Activated CD4-positive, alpha-beta memory T cell treated with anti-CD3 and anti-CD28 coated beads for 36 hours (primary cell): Measurements from ENCODE around the gene SEPTIN1. TPM values are rescaled to one million over a fixed set of nuclear protein-coding genes. Genes with fewer than 3 reads are reported as not detected.
A peak's percentile ranks its signal among the peaks of the same experiment; 100 is the strongest.

Source experiments
- CTCF ChIA-PET: fragments of 350-600 bp; sonication (Branson Sonifier 250); formaldehyde crosslinking; loops from one replicate; lab custom pipeline; 2021; ENCODE audit warnings: antibody characterized with exemption, inconsistent platforms; lab: Charles Lee
- POLR2A ChIA-PET: fragments of 350-600 bp; sonication (Branson Sonifier 250); formaldehyde crosslinking; loops from one replicate; lab custom pipeline; 2021; ENCODE audit warnings: antibody characterized with exemption; lab: Charles Lee
- DNase-seq: peaks from one replicate; pipeline ENCODE4 v3.0.0-alpha.2; 2020
- H3K27ac Mint-ChIP-seq: one replicate; pipeline ENCODE4 v1.8.0; 2021; ENCODE audit warnings: mixed read lengths
- H3K27me3 Mint-ChIP-seq: one replicate; pipeline ENCODE4 v1.8.0; 2021; ENCODE audit warnings: mixed read lengths
- H3K36me3 Mint-ChIP-seq: one replicate; pipeline ENCODE4 v1.8.0; 2021; ENCODE audit warnings: mixed read lengths
- H3K4me1 Mint-ChIP-seq: one replicate; pipeline ENCODE4 v1.8.0; 2021; ENCODE audit warnings: low read depth, mixed read lengths
- H3K4me3 Mint-ChIP-seq: one replicate; pipeline ENCODE4 v1.8.0; 2021; ENCODE audit warnings: mild to moderate bottlenecking, mixed read lengths
- H3K9me3 Mint-ChIP-seq: one replicate; pipeline ENCODE4 v1.8.0; 2021; ENCODE audit warnings: mixed read lengths
- intact Hi-C: fragments of 100-400 bp; cut with micrococcal nuclease; formaldehyde crosslinking; loops from one replicate; pipeline ENCODE4 v1.15.1; 2023
- total RNA-seq, 2 experiments: library from RNA; stranded (reverse); gene quantifications; one replicate each; pipeline ENCODE4 v1.2.3, GENCODE V29; 2021

The SEPTIN1 gene
- total RNA-seq, 2 experiments from 2014 or later, result 199 to 202 TPM

- no peak overlapping the region for H3K4me3 Mint-ChIP-seq
- ChIA-PET POLR2A (interaction anchor here (0.6 kb wide), 1 partner anchor 568 kb away, joined by 3 read pairs; no protein-coding TSS in a partner anchor), CTCF (interaction anchor here (1.5 kb wide), 1 partner anchor 52 kb away, joined by 6 read pairs; no protein-coding TSS in a partner anchor)
- peaks cover 33% of the 10 kb centered on the region for H3K4me1 Mint-ChIP-seq
- H3K27ac Mint-ChIP-seq, result peak overlapping the region; percentile 14
- intact Hi-C loops, result no loop called here
- H3K27me3 Mint-ChIP-seq, result no peaks in the 10 kb centered on the region
- H3K36me3 Mint-ChIP-seq, result peaks cover 41% of the 10 kb centered on the region
- no peaks in the 10 kb centered on the region for H3K9me3 Mint-ChIP-seq
- DNase-seq, result no peak
Measured at GRCh38 chr16:30357085-30357714, 25.2 kb downstream of the SEPTIN1 start.

DNA sequence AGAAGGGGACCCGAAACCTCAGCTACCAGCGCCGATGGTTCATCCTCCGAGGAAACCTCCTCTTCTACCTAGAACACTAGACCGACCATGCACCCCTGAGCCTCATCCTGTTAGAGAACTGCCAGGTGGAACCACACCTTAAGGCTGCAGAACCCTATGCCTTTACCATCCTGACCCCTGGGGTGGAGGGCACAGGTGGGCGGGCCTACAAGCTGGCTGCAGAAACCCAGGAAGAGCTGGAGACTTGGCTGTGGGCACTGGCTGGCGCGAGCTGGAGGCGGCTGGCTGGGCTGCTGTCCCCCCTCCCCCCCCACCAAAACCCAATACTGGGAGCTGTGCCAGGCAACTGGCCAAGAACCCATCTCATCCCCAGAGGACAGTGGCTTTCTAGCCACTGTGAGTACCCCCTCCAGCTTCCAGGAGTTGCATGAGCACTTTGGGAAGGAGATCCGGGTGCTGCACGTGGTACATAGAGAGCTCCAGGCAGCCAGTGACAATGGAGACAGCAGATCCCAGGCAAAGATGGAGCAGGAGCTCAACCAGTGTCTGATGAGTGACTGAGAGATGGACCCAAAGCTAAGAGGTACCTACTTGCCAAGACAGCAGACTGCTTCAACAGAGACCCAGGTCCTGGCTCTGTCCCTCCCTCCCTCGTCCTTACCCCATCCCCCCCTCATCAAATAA, 25.8 kb downstream of the SEPTIN1 start:
- intact Hi-C loops, result no loop called here
- Mint-ChIP-seq H3K4me1 (peaks cover 35% of the 10 kb centered on the region), H3K36me3 (peaks cover 44% of the 10 kb centered on the region), H3K27me3 (no peaks in the 10 kb centered on the region), H3K9me3 (no peaks in the 10 kb centered on the region), H3K27ac (peak overlapping the region; percentile 95), H3K4me3 (peak overlapping the region; percentile 94)
- peak; percentile 31 for DNase-seq
- CTCF ChIA-PET, result interaction anchor here (0.9 to 1.5 kb wide), 3 partner anchors 53 to 244 kb away, joined by 3 to 6 read pairs (median 4); partner anchors contain the start of genes DCTPP1 and GDPD3
- POLR2A ChIA-PET, result interaction anchor here (0.6 to 1.0 kb wide), 3 partner anchors 8 to 567 kb away, joined by 3 read pairs; no protein-coding TSS in a partner anchor

DNA sequence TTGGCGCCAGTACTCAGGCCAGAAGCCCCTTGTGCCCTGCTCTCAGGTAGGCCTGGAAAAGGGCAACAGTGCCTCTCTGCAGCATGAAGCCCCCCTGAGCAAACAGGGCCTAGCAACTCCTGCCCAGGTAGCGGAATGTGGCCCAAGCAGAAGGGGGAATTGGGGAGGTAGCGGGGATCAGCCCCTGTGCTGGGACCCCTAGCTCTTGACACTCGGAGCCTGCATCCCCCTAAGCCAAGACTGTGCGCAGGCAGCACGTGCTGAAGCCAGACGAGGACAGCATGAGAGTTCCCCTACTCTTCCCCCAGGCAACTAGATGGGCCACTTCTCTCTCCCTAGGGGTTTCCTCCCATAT, 26.4 kb downstream of the SEPTIN1 start:
- peaks cover 39% of the 10 kb centered on the region for H3K4me1 Mint-ChIP-seq
- H3K4me3 Mint-ChIP-seq, result peak overlapping the region; percentile 94
- ChIA-PET POLR2A (interaction anchor here (0.6 to 1.0 kb wide), 2 partner anchors 8 to 20 kb away, joined by 3 read pairs; no protein-coding TSS in a partner anchor), CTCF (interaction anchor here (0.9 to 1.5 kb wide), 3 partner anchors 54 to 243 kb away, joined by 3 to 6 read pairs (median 4); partner anchors contain the start of genes DCTPP1 and GDPD3)
- no peak for DNase-seq
- intact Hi-C loops, result loop anchor here (1.0 to 2.0 kb wide), 2 partner anchors 14 to 53 kb away; partner anchors contain the start of gene TBC1D10B
- no peaks in the 10 kb centered on the region for H3K9me3 Mint-ChIP-seq
- no peaks in the 10 kb centered on the region for H3K27me3 Mint-ChIP-seq
- peak overlapping the region; percentile 95 for H3K27ac Mint-ChIP-seq
- H3K36me3 Mint-ChIP-seq, result peaks cover 49% of the 10 kb centered on the region

GRCh38 chr16:30355144-30355953, 27.0 kb downstream of the SEPTIN1 start, which contains the start of gene CD2BP2:
TSS of gene CD2BP2 (minus strand) at chr16:30355308. CDS start at chr16:30354681, 627 bp downstream.
- peaks cover 45% of the 10 kb centered on the region for H3K4me1 Mint-ChIP-seq
- DNase-seq, result peak; percentile 94
- intact Hi-C loops, result loop anchor here (1.0 to 2.0 kb wide), 2 partner anchors 15 to 53 kb away; partner anchors contain the start of gene TBC1D10B
- H3K27ac Mint-ChIP-seq, result peak within 1 kb of the TSS; percentile 95
- POLR2A ChIA-PET, result interaction anchor here (1.5 to 1.7 kb wide), 4 partner anchors 15 to 63 kb away, joined by 4 to 6 read pairs (median 4); partner anchors contain the start of genes SEPTIN1 and TBC1D10B
- H3K9me3 Mint-ChIP-seq, result no peaks in the 10 kb centered on the region
- peak within 1 kb of the TSS; percentile 94 for H3K4me3 Mint-ChIP-seq
- H3K27me3 Mint-ChIP-seq, result no peaks in the 10 kb centered on the region
- CTCF ChIA-PET, result interaction anchor here (0.6 to 2.3 kb wide), 5 partner anchors 16 to 261 kb away, joined by 3 to 10 read pairs (median 4); partner anchors contain the start of genes DCTPP1 and TBC1D10B
- peaks cover 54% of the 10 kb centered on the region for H3K36me3 Mint-ChIP-seq

GRCh38 chr16:30354423-30355143, 27.8 kb downstream of the SEPTIN1 start:
- peaks cover 55% of the 10 kb centered on the region for H3K36me3 Mint-ChIP-seq
- CTCF ChIA-PET, result interaction anchor here (0.6 to 2.3 kb wide), 5 partner anchors 16 to 262 kb away, joined by 3 to 10 read pairs (median 4); partner anchors contain the start of genes TBC1D10B and ZNF771
- no peaks in the 10 kb centered on the region for H3K9me3 Mint-ChIP-seq
- H3K27me3 Mint-ChIP-seq, result no peaks in the 10 kb centered on the region
- no peak for DNase-seq
- H3K4me1 Mint-ChIP-seq, result peaks cover 51% of the 10 kb centered on the region
- peak overlapping the region; percentile 94 for H3K4me3 Mint-ChIP-seq
- intact Hi-C loops, result loop anchor here (1.0 to 2.0 kb wide), 2 partner anchors 16 to 54 kb away; partner anchors contain the start of gene TBC1D10B
- peak overlapping the region; percentile 95 for H3K27ac Mint-ChIP-seq
- POLR2A ChIA-PET, result interaction anchor here (0.9 to 1.7 kb wide), 6 partner anchors 14 to 63 kb away, joined by 3 to 6 read pairs (median 4); partner anchors contain the start of genes SEPTIN1 and TBC1D10B

DNA sequence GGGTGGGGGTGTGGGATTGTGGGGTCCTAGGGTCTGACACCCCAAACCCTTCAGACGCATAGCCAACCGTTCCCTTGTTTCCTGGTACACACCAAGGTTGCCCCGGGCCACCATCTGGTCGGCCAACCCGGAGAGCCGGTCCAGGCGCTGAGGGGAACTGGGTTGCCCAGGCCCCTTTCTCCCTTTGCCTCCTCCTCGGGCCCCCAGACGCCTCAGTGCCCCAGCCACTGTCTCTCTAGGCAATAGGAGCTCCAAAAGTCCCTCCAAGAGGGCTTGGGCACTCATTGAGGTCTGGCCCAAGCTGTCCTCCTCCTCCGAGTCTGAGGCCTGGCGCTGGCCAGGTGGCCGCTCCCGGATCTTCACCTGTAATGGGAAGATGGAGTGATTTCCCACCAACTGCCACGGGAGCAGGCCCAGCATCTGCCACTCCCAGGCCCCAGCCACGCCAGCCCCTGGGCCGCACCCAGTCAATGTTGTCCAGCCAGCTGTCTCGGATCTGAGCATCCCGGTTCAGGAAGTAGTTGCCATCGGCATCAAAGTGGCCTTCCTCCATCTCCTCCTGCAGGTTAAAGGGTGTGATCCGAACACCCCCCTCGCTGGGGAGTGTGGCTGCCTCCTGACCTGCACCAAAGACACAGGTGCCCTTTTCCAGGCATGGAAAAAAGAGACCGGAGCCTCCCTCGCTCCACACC, 28.8 kb downstream of the SEPTIN1 start:
- peaks cover 53% of the 10 kb centered on the region for H3K4me1 Mint-ChIP-seq
- H3K36me3 Mint-ChIP-seq, result peaks cover 54% of the 10 kb centered on the region
- peak overlapping the region; percentile 95 for H3K27ac Mint-ChIP-seq
- no peaks in the 10 kb centered on the region for H3K9me3 Mint-ChIP-seq
- ChIA-PET CTCF (interaction anchor here (0.7 to 2.3 kb wide), 5 partner anchors 17 to 263 kb away, joined by 3 to 10 read pairs (median 4); partner anchors contain the start of genes TBC1D10B and ZNF771), POLR2A (interaction anchor here (1.2 to 1.7 kb wide), 5 partner anchors 17 to 64 kb away, joined by 3 to 6 read pairs (median 4); partner anchors contain the start of genes SEPTIN1 and TBC1D10B)
- DNase-seq, result no peak
- intact Hi-C loops, result loop anchor here (2.0 kb wide), 1 partner anchor 55 kb away; no protein-coding TSS in a partner anchor
- H3K4me3 Mint-ChIP-seq, result peak overlapping the region; percentile 94
- H3K27me3 Mint-ChIP-seq, result no peaks in the 10 kb centered on the region

DNA sequence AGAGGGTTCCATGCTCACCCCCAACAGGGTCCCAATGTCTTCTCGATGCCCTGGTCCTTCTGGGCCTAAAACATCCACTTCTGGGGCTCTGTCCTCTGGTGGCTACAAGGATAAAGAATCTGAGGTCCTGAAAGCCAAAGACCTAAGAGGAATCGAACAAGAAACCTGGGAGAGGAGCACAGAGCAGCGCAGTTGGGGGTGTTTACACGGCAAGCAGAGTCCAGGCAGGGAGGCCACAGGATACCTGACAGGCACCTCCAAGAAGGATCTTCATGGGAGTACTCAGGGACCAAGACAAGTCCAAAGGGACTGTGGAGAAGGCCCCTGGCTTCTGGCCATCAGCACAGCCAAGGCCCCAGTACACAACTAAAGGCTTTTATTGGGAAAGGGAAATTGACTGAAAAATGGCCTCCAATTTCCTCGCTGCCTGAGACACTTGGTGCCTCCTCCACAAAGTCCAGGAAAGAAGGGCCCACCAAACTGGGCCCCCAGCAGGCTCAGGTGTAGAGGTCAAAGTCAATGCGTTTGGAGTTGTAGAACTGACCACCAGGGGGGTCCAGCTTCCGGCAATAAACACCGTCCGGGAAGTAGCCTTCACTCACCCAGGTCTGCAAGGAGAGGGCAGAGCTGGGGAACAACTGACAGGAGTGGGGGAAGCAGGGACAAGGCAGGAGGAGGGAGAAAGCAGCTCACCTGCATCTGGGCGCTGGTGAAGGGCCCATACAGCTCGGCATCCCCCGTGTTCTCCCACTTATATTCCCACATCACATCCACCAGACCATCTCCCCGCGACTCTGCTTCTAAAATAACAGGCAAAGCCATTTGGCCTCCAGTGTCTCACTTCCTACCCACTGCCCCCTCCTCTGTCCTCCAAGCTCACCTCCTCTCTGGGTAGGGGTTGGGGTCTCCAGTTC, 29.6 kb downstream of the SEPTIN1 start:
- Mint-ChIP-seq H3K27ac (peak overlapping the region; percentile 18), H3K4me1 (peaks cover 53% of the 10 kb centered on the region)
- POLR2A ChIA-PET, result no interaction called here

GRCh38 chr16:30351586-30352419, 30.6 kb downstream of the SEPTIN1 start:
- POLR2A ChIA-PET, result no interaction called here
- intact Hi-C loops, result no loop called here
- Mint-ChIP-seq H3K36me3 (peaks cover 45% of the 10 kb centered on the region), H3K4me1 (peaks cover 48% of the 10 kb centered on the region), H3K27me3 (no peaks in the 10 kb centered on the region), H3K27ac (peak overlapping the region; percentile 51), H3K4me3 (no peak overlapping the region), H3K9me3 (no peaks in the 10 kb centered on the region)
- DNase-seq, result no peak
- CTCF ChIA-PET, result no interaction called here

More for the DNA sequence above, 29.6 kb downstream of the SEPTIN1 start:
- no peaks in the 10 kb centered on the region for H3K27me3 Mint-ChIP-seq
- H3K4me3 Mint-ChIP-seq, result peak overlapping the region; percentile 3
- no peak for DNase-seq
- H3K9me3 Mint-ChIP-seq, result no peaks in the 10 kb centered on the region
- intact Hi-C loops, result no loop called here
- CTCF ChIA-PET, result interaction anchor here (1.2 to 2.3 kb wide), 2 partner anchors 18 to 57 kb away, joined by 4 to 10 read pairs; partner anchors contain the start of gene TBC1D10B
- peaks cover 54% of the 10 kb centered on the region for H3K36me3 Mint-ChIP-seq

- intact Hi-C loops, result no loop called here
- DNase-seq, result no peak
- ChIA-PET CTCF (no interaction called here), POLR2A (no interaction called here)
- Mint-ChIP-seq H3K9me3 (no peaks in the 10 kb centered on the region), H3K4me3 (no peak overlapping the region), H3K36me3 (peaks cover 43% of the 10 kb centered on the region), H3K27ac (peak overlapping the region; percentile 84), H3K4me1 (peaks cover 41% of the 10 kb centered on the region), H3K27me3 (no peaks in the 10 kb centered on the region)
Measured at GRCh38 chr16:30351001-30351441, 31.3 kb downstream of the SEPTIN1 start.
